ENCODE measurements around the gene ATP8A1. TPM values are rescaled to one million over a fixed set of nuclear protein-coding genes. Genes with fewer than 3 reads are reported as not detected.

The ATP8A1 gene
- total and polyA plus RNA-seq, 4 donors: 39.0 to 247 (median 83.1) TPM

DNA sequence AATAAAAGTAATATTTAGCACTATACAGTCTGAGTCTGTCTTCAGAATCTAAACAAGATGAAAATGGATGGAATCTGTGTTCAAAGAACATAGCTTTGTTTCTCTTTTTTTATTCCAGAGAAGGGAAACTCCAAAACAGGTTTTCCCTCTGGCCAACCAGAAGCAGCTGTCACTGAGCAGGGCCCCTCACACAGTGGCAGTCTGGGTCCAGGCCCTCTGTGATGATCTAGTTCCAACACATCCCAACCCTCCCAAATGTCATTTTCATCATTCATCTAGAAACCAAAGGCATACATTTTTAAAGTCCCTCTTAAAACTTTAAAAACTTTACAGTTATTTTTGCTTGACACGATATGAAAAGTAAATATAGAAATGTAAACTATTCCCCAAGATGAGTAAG, 70.1 kb downstream of the ATP8A1 start:
- no peaks in the 10 kb centered on the region for H3K9me3 ChIP-seq (ENCODE audit: control insufficient read depth, insufficient read depth, low read length)
- H3K27me3 ChIP-seq (ENCODE audit: control insufficient read depth, insufficient read depth, low read length): no peaks in the 10 kb centered on the region
- H3K4me3 ChIP-seq (ENCODE audit: low read depth, low read length): no peak overlapping the region
- no CpG with 5 or more reads among the region's 1 CpG for WGBS (ENCODE audit: insufficient coverage)
- no peak overlapping the region for H3K27ac ChIP-seq (ENCODE audit: low read depth, low read length)
- no peak for DNase-seq (ENCODE audit: low read depth in 4 of 6, low spot score in 6 of 6)
- H3K4me1 ChIP-seq (ENCODE audit: control insufficient read depth, insufficient read depth, low read length): no peaks in the 10 kb centered on the region
- H3K36me3 ChIP-seq (ENCODE audit: control insufficient read depth, insufficient read depth, low read length): peaks cover 2% of the 10 kb centered on the region

DNA sequence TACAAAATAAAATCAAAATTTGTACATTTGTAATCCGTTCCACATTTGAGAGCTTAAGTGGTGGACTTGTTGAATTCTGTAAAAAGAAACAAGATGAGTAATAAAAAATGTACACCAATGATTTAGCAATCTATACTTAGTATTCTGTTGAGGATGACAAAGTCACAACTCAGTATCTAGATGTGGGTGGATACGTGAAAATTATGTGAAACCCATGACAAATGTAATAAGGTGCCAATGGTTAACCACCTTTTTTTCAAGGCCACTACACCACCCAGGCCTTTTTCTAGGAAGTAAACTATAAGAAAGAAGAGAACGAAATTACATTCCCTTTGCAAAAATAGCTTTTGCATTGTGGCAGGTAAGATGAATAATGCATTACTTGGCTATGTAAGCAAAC, 77.0 kb downstream of the ATP8A1 start:
- Histone ChIP-seq H3K27me3 (ENCODE audit: control insufficient read depth, insufficient read depth, low read length) (no peaks in the 10 kb centered on the region), H3K27ac (ENCODE audit: low read depth, low read length) (no peak overlapping the region), H3K9me3 (ENCODE audit: control insufficient read depth, insufficient read depth, low read length) (no peaks in the 10 kb centered on the region), H3K4me3 (ENCODE audit: low read depth, low read length) (no peak overlapping the region), H3K36me3 (ENCODE audit: control insufficient read depth, insufficient read depth, low read length) (peaks cover 4% of the 10 kb centered on the region), H3K4me1 (ENCODE audit: control insufficient read depth, insufficient read depth, low read length) (no peaks in the 10 kb centered on the region)
- no peak for DNase-seq (ENCODE audit: low read depth in 4 of 6, low spot score in 6 of 6)
- no CpG with 5 or more reads among the region's 3 CpGs for WGBS (ENCODE audit: insufficient coverage)

DNA sequence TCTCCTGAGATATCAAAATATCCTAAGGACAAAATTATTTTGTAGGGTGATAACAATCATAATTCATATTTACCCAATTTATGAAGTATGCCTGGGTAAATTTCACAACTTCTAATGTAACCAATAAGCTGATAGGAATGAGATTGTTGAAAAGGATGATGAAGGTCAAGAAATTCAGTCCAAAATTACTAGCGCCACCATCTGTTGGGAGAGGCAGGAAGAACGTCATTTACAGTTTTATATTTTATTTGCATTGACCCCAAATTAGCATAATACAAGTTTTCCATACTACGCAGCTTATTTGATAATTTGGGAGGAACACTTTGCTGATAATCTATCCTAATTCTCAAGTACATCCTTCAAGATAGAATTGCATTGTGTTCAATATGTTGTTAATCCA, 78.7 kb downstream of the ATP8A1 start:
- H3K4me1 ChIP-seq (ENCODE audit: control insufficient read depth, insufficient read depth, low read length): no peaks in the 10 kb centered on the region
- no CpG with 5 or more reads among the region's 3 CpGs for WGBS (ENCODE audit: insufficient coverage)

DNA sequence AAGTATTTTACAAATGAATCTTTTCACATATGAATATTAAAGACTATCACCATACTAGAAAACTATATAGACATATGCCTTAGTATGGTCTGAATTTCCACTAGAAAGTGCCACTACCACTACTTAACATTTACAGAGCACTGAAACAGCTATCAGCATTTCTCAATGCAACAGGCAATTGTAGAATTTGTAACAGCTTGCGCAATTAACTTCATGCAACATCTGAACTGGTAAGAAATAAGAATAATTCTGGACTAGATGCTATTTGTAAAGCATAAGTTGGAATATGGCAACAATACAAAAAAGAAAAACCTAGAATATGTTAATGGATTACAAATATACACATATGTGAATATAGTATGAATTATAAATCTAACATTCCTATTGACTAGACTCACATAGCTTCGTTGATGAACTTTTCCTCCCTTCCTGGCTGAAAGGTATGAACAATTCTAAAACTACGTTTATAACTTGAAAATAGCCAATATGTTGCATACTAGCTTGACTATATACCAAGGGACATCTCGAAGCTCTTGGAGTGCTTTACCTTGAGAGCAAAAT, 82.0 kb downstream of the ATP8A1 start:
- H3K27ac ChIP-seq (ENCODE audit: low read depth, low read length): no peak overlapping the region
- no CpG with 5 or more reads among the region's 4 CpGs for WGBS (ENCODE audit: insufficient coverage)
- no peaks in the 10 kb centered on the region for H3K9me3 ChIP-seq (ENCODE audit: control insufficient read depth, insufficient read depth, low read length)

More for the DNA sequence above, 78.7 kb downstream of the ATP8A1 start:
- no peaks in the 10 kb centered on the region for H3K9me3 ChIP-seq (ENCODE audit: control insufficient read depth, insufficient read depth, low read length)
- no peaks in the 10 kb centered on the region for H3K27me3 ChIP-seq (ENCODE audit: control insufficient read depth, insufficient read depth, low read length)
- no peak for DNase-seq (ENCODE audit: low read depth in 4 of 6, low spot score in 6 of 6)
- H3K4me3 ChIP-seq (ENCODE audit: low read depth, low read length): no peak overlapping the region
- no peak overlapping the region for H3K27ac ChIP-seq (ENCODE audit: low read depth, low read length)
- H3K36me3 ChIP-seq (ENCODE audit: control insufficient read depth, insufficient read depth, low read length): peaks cover 4% of the 10 kb centered on the region

DNA sequence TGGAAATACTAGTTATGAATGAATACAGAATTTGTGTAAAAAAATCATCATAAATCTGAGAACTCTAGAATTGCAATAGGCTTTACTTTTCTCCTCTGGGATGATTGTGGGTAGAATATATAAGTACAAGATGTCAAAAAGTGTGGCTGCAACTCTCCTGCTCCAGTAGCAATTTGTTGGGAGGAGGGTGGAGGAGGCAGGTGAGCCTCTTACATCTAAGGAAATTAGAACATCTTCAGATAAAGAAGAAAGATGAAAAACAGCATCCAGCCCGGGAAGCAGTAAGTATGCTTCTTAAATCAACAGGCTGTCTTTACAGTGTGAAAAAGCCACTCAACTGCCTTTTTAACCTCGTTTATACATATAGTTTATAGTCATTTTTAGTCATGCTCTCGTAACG, 83.7 kb downstream of the ATP8A1 start:
- no peaks in the 10 kb centered on the region for H3K9me3 ChIP-seq (ENCODE audit: control insufficient read depth, insufficient read depth, low read length)
- H3K4me1 ChIP-seq (ENCODE audit: control insufficient read depth, insufficient read depth, low read length): peaks cover 5% of the 10 kb centered on the region
- no peak overlapping the region for H3K4me3 ChIP-seq (ENCODE audit: low read depth, low read length)
- no peaks in the 10 kb centered on the region for H3K36me3 ChIP-seq (ENCODE audit: control insufficient read depth, insufficient read depth, low read length)
- H3K27me3 ChIP-seq (ENCODE audit: control insufficient read depth, insufficient read depth, low read length): no peaks in the 10 kb centered on the region
- no peak for DNase-seq (ENCODE audit: low read depth in 4 of 6, low spot score in 6 of 6)
- no peak overlapping the region for H3K27ac ChIP-seq (ENCODE audit: low read depth, low read length)
- no CpG with 5 or more reads among the region's 4 CpGs for WGBS (ENCODE audit: insufficient coverage)

More for the DNA sequence above, 82.0 kb downstream of the ATP8A1 start:
- no peaks in the 10 kb centered on the region for H3K36me3 ChIP-seq (ENCODE audit: control insufficient read depth, insufficient read depth, low read length)
- DNase-seq (ENCODE audit: low read depth in 4 of 6, low spot score in 6 of 6): no peak
- no peak overlapping the region for H3K4me3 ChIP-seq (ENCODE audit: low read depth, low read length)
- H3K27me3 ChIP-seq (ENCODE audit: control insufficient read depth, insufficient read depth, low read length): no peaks in the 10 kb centered on the region
- H3K4me1 ChIP-seq (ENCODE audit: control insufficient read depth, insufficient read depth, low read length): peaks cover 5% of the 10 kb centered on the region

DNA sequence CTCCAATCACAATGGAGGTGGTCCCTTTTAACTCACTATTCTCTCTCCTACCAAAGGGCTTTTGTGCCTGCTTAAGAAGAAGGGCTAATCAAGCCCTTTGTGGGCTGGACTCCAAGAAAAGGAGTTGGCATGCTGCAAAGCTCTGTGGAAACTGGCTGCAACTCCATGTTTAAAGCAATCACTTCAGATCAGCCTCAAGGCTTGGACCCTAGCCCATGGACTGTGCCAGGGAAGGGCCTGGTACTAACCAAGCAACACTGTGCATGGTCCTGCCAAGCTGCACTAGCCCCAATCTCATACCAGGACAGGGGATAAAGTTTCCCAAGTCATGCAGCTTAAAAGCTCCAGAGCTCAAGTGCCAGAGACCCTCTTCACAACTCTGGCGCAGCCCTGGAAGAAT, 86.7 kb downstream of the ATP8A1 start:
- 60% methylated on average over 1 of the region's 1 CpG for WGBS (ENCODE audit: insufficient coverage)
- peak overlapping the region; percentile 26 for H3K27ac ChIP-seq (ENCODE audit: low read depth, low read length)

DNA sequence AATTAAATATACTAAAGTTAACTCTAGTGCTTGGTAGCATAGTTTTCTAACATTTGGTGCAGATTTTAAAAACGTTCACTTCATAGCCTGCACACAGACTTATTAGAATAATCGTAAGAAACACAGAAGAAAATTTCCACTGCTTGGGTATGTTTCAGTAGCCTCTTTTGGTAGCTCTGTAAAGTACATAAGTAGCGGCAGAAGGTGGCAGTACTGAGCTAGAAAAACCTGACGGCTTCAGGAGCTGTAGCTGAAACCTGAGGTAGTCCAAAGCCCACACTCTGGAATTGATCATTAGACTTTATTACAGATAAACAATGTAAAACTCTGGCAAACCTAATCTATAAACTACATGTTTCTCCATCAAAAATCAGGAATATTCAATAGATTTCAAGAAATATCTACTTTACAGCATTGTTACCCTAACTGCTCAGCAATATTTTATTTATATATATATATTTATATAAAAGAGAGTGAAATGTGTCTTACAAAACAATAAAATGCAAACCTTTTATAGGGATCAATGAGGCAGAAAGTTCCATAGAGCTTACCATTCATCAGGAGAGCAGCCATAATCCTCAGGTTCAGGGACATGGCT, 88.2 kb downstream of the ATP8A1 start:
- no peak overlapping the region for H3K27ac ChIP-seq (ENCODE audit: low read depth, low read length)
- H3K4me3 ChIP-seq (ENCODE audit: low read depth, low read length): no peak overlapping the region
- no peaks in the 10 kb centered on the region for H3K27me3 ChIP-seq (ENCODE audit: control insufficient read depth, insufficient read depth, low read length)
- no peaks in the 10 kb centered on the region for H3K9me3 ChIP-seq (ENCODE audit: control insufficient read depth, insufficient read depth, low read length)
- peaks cover 5% of the 10 kb centered on the region for H3K4me1 ChIP-seq (ENCODE audit: control insufficient read depth, insufficient read depth, low read length)
- WGBS (ENCODE audit: insufficient coverage): no CpG with 5 or more reads among the region's 4 CpGs
- H3K36me3 ChIP-seq (ENCODE audit: control insufficient read depth, insufficient read depth, low read length): peaks cover 2% of the 10 kb centered on the region
- peak; percentile 47 to 96 (median 76) for DNase-seq (ENCODE audit: low read depth in 4 of 6, low spot score in 6 of 6)

More for the DNA sequence above, 86.7 kb downstream of the ATP8A1 start:
- Histone ChIP-seq H3K9me3 (ENCODE audit: control insufficient read depth, insufficient read depth, low read length) (no peaks in the 10 kb centered on the region), H3K4me3 (ENCODE audit: low read depth, low read length) (no peak overlapping the region), H3K27me3 (ENCODE audit: control insufficient read depth, insufficient read depth, low read length) (no peaks in the 10 kb centered on the region), H3K36me3 (ENCODE audit: control insufficient read depth, insufficient read depth, low read length) (no peaks in the 10 kb centered on the region), H3K4me1 (ENCODE audit: control insufficient read depth, insufficient read depth, low read length) (peaks cover 5% of the 10 kb centered on the region)
- DNase-seq (ENCODE audit: low read depth in 4 of 6, low spot score in 6 of 6): peak; percentile 72 to 97 (median 86)

DNA sequence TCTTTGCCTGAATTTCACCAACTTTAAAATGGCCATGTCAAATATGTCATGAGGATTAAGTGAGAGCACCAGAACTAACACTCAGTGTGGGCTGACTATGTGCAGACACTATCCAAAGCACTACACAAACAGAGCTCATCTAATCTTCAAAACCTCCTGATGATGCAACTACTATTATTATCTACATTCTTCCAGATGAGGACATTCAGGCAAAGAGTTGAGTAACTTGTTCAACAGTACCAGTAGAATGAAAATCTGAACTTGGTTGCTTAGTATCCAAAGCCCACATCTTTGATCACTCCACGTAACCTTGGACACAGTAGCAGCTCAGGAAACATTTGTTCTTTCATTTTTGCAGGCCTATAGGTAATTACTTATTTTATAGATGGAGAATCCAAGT, 90.1 kb downstream of the ATP8A1 start:
- WGBS (ENCODE audit: insufficient coverage): no CpG with 5 or more reads among the region's 1 CpG
- Histone ChIP-seq H3K36me3 (ENCODE audit: control insufficient read depth, insufficient read depth, low read length) (peaks cover 8% of the 10 kb centered on the region), H3K27ac (ENCODE audit: low read depth, low read length) (no peak overlapping the region), H3K4me1 (ENCODE audit: control insufficient read depth, insufficient read depth, low read length) (peaks cover 5% of the 10 kb centered on the region), H3K27me3 (ENCODE audit: control insufficient read depth, insufficient read depth, low read length) (no peaks in the 10 kb centered on the region), H3K9me3 (ENCODE audit: control insufficient read depth, insufficient read depth, low read length) (no peaks in the 10 kb centered on the region), H3K4me3 (ENCODE audit: low read depth, low read length) (no peak overlapping the region)
- no peak for DNase-seq (ENCODE audit: low read depth in 4 of 6, low spot score in 6 of 6)

DNA sequence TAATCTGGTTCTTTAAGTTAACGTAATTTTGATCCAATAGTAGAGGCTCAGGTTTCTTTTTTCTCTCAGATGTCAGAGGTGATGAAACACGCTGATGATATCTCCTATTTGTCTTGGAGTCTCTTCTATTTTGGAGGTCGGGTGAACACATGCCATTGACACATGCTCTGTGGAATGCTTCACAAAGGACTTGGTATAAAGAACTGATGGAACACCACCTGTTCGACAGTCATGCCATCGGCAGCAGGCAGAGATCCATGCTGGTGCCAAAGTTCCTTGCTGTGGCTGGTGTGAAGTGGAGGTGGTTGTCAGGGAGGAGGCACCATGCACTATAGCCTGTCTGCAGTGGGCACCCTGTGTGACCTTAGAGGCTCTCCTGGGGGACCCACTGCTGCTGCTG, 94.9 kb downstream of the ATP8A1 start:
- Histone ChIP-seq H3K9me3 (ENCODE audit: control insufficient read depth, insufficient read depth, low read length) (no peaks in the 10 kb centered on the region), H3K4me1 (ENCODE audit: control insufficient read depth, insufficient read depth, low read length) (no peaks in the 10 kb centered on the region), H3K27me3 (ENCODE audit: control insufficient read depth, insufficient read depth, low read length) (no peaks in the 10 kb centered on the region), H3K4me3 (ENCODE audit: low read depth, low read length) (no peak overlapping the region), H3K36me3 (ENCODE audit: control insufficient read depth, insufficient read depth, low read length) (peaks cover 11% of the 10 kb centered on the region), H3K27ac (ENCODE audit: low read depth, low read length) (no peak overlapping the region)
- DNase-seq (ENCODE audit: low read depth in 4 of 6, low spot score in 6 of 6): no peak
- WGBS (ENCODE audit: insufficient coverage): 88% methylated on average over 3 of the region's 5 CpGs

DNA sequence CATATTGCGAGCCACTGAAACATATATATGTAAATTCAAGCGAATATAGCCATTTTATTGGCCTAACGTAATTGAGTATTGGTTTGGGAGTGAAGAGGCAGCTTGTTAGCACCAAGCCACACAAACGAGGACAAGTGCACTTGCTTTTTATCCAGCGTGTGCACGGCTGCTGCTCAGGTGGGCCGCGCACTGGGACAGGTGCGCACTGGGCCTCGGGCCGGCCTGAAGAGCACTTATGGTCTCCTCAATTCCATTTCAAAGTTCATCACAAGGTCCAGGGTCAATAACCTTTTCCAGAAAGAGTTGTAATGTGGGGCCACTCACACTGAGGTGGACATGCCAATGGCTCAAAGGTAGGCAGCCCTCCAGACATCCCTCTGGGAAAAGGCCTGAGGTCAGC, 95.9 kb downstream of the ATP8A1 start:
- H3K27me3 ChIP-seq (ENCODE audit: control insufficient read depth, insufficient read depth, low read length): no peaks in the 10 kb centered on the region
- H3K4me1 ChIP-seq (ENCODE audit: control insufficient read depth, insufficient read depth, low read length): no peaks in the 10 kb centered on the region
- H3K4me3 ChIP-seq (ENCODE audit: low read depth, low read length): no peak overlapping the region
- WGBS (ENCODE audit: insufficient coverage): 89% methylated on average over 10 of the region's 11 CpGs
- no peak for DNase-seq (ENCODE audit: low read depth in 4 of 6, low spot score in 6 of 6)
- peaks cover 11% of the 10 kb centered on the region for H3K36me3 ChIP-seq (ENCODE audit: control insufficient read depth, insufficient read depth, low read length)
- no peak overlapping the region for H3K27ac ChIP-seq (ENCODE audit: low read depth, low read length)
- no peaks in the 10 kb centered on the region for H3K9me3 ChIP-seq (ENCODE audit: control insufficient read depth, insufficient read depth, low read length)

Measured in spinal cord (tissue), 10 donors.